Testis (tissue), 3 donors: ENCODE data around the gene CDH9. TPM values are rescaled to one million over a fixed set of nuclear protein-coding genes. Genes with fewer than 3 reads are reported as not detected.

Source experiments
- DNase-seq: peaks from one replicate; pipeline ENCODE4 v3.0.0-alpha.2; 2019
- H3K27ac ChIP-seq, 2 donors: fragments of 200-600 bp; sonication (generic); one replicate each; pipeline ENCODE4 v1.5.1; 2019
- H3K27me3 ChIP-seq: fragments of 200-600 bp; sonication (generic); one replicate; pipeline ENCODE4 v1.5.1; 2019
- H3K36me3 ChIP-seq: fragments of 200-600 bp; sonication (generic); one replicate; pipeline ENCODE4 v1.5.1; 2017; ENCODE audit warnings: low read depth; ENCODE audit errors: missing control alignments
- H3K4me1 ChIP-seq: fragments of 200-600 bp; sonication (generic); one replicate; pipeline ENCODE4 v1.5.1; 2019
- H3K4me3 ChIP-seq, 2 donors: fragments of 200-600 bp; sonication (generic); one replicate each; pipeline ENCODE4 v1.5.1; 2017 to 2019
- H3K9me3 ChIP-seq: fragments of 200-600 bp; sonication (generic); one replicate; pipeline ENCODE4 v1.5.1; 2017
- POLR2A ChIP-seq: fragments of 450-650 bp; IDR thresholded peaks from one replicate; pipeline ENCODE4 v1.6.1; 2017; ENCODE audit warnings: antibody characterized with exemption, mild to moderate bottlenecking, moderate library complexity
- WGBS, 2 donors: methylation state at CpG; one replicate each; pipeline ENCODE4 v1.1.5; 2018; 5-methylcytosine and 5-hydroxymethylcytosine counted together
- intact Hi-C: fragments of 100-400 bp; cut with DNase I; formaldehyde crosslinking; loops from one replicate; pipeline ENCODE4 v1.15.1; 2023; ENCODE audit warnings: low total_unique reads
- polyA plus RNA-seq: library from polyadenylated mRNA; stranded (reverse); fragments of 350-450 nt; fragmentation: Illumina TruSeq; extraction: RNeasy Lipid Tissue Mini Kit (QIAGEN cat#74804); gene quantifications from one replicate; pipeline ENCODE4 v1.2.3, GENCODE V29; 2014; ENCODE audit warnings: low read depth, low replicate concordance; ENCODE audit not compliant: insufficient read depth
- total RNA-seq, 2 donors: library from RNA; depleted of rRNA; stranded (reverse); fragments of >200 nt; gene quantifications; one replicate each; pipeline ENCODE4 v1.2.3, GENCODE V29; 2016
- TF ChIP-seq, protein P1 (sequence below), 3 experiments: fragments of 450-650 bp in 2 of 3; fragments of 200-600 bp in 1 of 3; sonication (generic) in 1 of 3; IDR thresholded peaks; one replicate each; pipeline ENCODE4 v1.5.1; 2016 to 2019; ENCODE audit warnings: antibody characterized with exemption in 3 of 3, mild to moderate bottlenecking in 2 of 3, moderate library complexity in 1 of 3

Gene CDH9
- total and polyA plus RNA-seq, 3 donors from 2014 or later = 0.25 TPM; not detected in 2

DNA sequence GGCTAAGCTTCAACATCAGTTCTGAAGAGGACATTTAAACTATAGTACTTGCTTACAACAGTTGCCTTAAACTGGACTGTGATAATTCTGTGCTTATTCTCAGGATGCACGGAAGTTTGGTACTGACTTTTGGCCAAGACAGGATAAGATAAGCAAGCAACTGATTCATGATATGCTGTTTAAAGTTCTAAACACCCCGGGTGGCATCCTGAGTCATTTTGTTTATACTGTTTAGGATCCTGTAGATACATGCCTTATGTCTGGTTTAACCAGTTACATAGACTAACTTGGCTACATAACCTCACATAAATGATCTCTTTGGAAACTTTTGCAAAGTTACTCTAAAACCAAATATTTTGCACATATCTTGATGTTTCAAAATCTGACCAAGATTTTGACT is 95.9 kb downstream of the CDH9 start:
- 42 to 57% methylated on average over 2 of the region's 2 CpGs for WGBS, 2 donors
- TF ChIP-seq, protein P1, sequence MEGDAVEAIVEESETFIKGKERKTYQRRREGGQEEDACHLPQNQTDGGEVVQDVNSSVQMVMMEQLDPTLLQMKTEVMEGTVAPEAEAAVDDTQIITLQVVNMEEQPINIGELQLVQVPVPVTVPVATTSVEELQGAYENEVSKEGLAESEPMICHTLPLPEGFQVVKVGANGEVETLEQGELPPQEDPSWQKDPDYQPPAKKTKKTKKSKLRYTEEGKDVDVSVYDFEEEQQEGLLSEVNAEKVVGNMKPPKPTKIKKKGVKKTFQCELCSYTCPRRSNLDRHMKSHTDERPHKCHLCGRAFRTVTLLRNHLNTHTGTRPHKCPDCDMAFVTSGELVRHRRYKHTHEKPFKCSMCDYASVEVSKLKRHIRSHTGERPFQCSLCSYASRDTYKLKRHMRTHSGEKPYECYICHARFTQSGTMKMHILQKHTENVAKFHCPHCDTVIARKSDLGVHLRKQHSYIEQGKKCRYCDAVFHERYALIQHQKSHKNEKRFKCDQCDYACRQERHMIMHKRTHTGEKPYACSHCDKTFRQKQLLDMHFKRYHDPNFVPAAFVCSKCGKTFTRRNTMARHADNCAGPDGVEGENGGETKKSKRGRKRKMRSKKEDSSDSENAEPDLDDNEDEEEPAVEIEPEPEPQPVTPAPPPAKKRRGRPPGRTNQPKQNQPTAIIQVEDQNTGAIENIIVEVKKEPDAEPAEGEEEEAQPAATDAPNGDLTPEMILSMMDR (IDR thresholded peaks at IDR 0.05) = no peak
- no peak for TF ChIP-seq POLR2A

DNA sequence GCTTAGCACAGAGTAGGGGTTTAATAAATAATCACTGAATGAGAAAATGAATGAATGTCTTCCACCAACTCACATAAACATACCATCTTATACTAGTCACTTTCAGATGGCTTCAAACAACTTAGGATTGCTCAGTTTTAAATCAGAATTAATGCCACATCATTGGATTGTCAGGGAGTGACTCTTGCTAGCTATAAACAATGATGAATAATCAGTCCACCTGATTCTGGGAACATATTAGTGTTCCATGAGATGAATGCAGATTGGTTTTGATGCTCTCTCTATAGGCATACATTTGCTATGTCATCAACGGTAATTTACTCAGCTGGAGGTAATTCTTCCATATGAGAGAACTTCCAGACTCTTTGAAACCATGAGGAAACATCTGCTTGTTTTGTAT is 97.4 kb downstream of the CDH9 start:
- WGBS, 2 donors = 86 to 100% methylated on average over 1 of the region's 1 CpG
- H3K4me3 ChIP-seq = no peak overlapping the region
- no peak for TF ChIP-seq POLR2A
- TF ChIP-seq, protein P1 (IDR thresholded peaks at IDR 0.05) = no peak

More for the DNA sequence above, 95.9 kb downstream of the CDH9 start:
- no peak for DNase-seq
- no peaks in the 10 kb centered on the region for H3K9me3 ChIP-seq
- H3K36me3 ChIP-seq = no peaks in the 10 kb centered on the region
- no peaks in the 10 kb centered on the region for H3K4me1 ChIP-seq
- intact Hi-C loops = no loop called here
- no peak overlapping the region for H3K4me3 ChIP-seq
- H3K27me3 ChIP-seq = no peaks in the 10 kb centered on the region
- no peak overlapping the region for H3K27ac ChIP-seq

DNA sequence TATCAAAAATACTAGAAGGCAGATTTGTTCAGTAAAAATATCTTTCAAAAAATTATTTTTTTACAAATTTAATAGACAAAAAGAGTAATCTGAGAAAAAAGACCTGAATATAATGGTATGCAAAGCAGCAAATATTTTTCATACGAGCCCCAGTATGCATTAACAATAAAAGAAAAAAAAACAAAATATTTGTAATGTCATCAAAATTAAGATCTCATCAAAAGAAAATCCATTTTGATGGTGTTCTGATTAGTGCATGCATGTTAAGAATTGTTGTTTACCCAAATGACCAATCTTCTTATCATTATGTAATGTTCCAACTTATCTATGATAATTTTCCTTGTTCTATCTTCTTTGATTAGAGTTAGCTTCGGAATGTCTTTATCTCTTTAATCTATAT is 106.1 kb downstream of the CDH9 start:
- H3K4me3 ChIP-seq = no peak overlapping the region
- no peaks in the 10 kb centered on the region for H3K9me3 ChIP-seq
- TF ChIP-seq, protein P1 (IDR thresholded peaks at IDR 0.05) = no peak
- TF ChIP-seq POLR2A = no peak
- 67 to 85% methylated on average over 2 of the region's 2 CpGs for WGBS, 2 donors
- no peaks in the 10 kb centered on the region for H3K27me3 ChIP-seq
- H3K27ac ChIP-seq = no peak overlapping the region
- no peaks in the 10 kb centered on the region for H3K4me1 ChIP-seq
- intact Hi-C loops = no loop called here
- no peaks in the 10 kb centered on the region for H3K36me3 ChIP-seq
- DNase-seq = no peak

More for the DNA sequence above, 97.4 kb downstream of the CDH9 start:
- no peaks in the 10 kb centered on the region for H3K27me3 ChIP-seq
- H3K36me3 ChIP-seq = no peaks in the 10 kb centered on the region
- DNase-seq = no peak
- H3K27ac ChIP-seq = no peak overlapping the region
- H3K4me1 ChIP-seq = no peaks in the 10 kb centered on the region
- no peaks in the 10 kb centered on the region for H3K9me3 ChIP-seq
- intact Hi-C loops = no loop called here

DNA sequence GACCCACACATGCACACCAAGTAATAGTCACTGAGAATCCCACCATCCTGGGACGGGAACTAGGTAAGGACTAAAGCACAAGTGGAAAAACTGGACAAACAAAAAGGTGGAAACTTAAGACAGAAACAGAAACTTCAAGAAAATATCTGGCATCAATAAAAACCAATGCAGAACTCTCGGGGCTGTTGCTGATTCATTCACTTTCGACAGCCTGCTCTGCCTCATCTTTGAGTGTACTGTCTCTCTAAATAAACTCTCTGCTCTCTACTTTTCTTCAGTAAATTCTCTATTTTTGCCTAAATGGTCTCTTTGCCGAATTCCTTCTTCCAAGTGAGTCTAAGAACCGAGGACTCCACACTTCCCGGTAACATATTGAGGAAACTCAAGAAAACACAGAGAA is 116.9 kb downstream of the CDH9 start:
- H3K4me1 ChIP-seq = no peaks in the 10 kb centered on the region
- 85 to 91% methylated on average over 6 of the region's 6 CpGs for WGBS, 2 donors
- H3K4me3 ChIP-seq = no peak overlapping the region
- H3K36me3 ChIP-seq = no peaks in the 10 kb centered on the region
- TF ChIP-seq, protein P1 (IDR thresholded peaks at IDR 0.05) = no peak
- no peak for TF ChIP-seq POLR2A
- no peak for DNase-seq
- intact Hi-C loops = no loop called here
- no peaks in the 10 kb centered on the region for H3K27me3 ChIP-seq
- no peaks in the 10 kb centered on the region for H3K9me3 ChIP-seq
- H3K27ac ChIP-seq = no peak overlapping the region

DNA sequence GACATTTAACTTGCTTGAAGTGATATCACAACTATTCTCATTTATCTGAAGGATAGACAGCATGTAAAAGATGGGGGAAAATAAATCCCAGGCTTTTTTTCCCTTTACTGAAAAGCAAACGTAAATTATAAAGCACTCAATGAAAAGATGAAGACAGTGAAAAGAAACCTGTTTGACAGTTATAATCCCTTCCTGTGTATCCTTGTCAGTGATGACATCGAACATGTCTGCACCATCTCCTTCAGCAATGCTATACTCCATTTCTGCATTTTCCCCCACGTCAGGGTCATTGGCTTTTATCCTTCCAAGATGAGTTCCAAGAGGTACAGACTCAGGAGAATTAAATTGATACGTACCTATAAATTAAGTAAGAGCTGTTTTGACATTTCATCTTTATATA is 134.9 kb downstream of the CDH9 start:
- Histone ChIP-seq H3K27me3 (no peaks in the 10 kb centered on the region), H3K4me3 (no peak overlapping the region), H3K4me1 (no peaks in the 10 kb centered on the region), H3K36me3 (no peaks in the 10 kb centered on the region), H3K9me3 (no peaks in the 10 kb centered on the region), H3K27ac (no peak overlapping the region)
- DNase-seq = no peak
- no peak for TF ChIP-seq POLR2A
- TF ChIP-seq, protein P1 (IDR thresholded peaks at IDR 0.05) = no peak
- 82 to 86% methylated on average over 4 of the region's 4 CpGs for whole genome bisulfite sequencing, 2 donors
- intact Hi-C loops = no loop called here
